MG63 (cell line): ENCODE data around the gene USP47. TPM values are rescaled to one million over a fixed set of nuclear protein-coding genes. Genes with fewer than 3 reads are reported as not detected.

Experiments
- DNase-seq: peaks from one replicate; pipeline ENCODE4 v3.0.0-alpha.2; 2020
- H3K27me3 ChIP-seq: fragments of 250-450 bp; sonication (Bioruptor Pico); 2 replicates; pipeline ENCODE4 v1.5.1; 2020; ENCODE audit warnings: mild to moderate bottlenecking, moderate library complexity
- H3K36me3 ChIP-seq: fragments of 250-450 bp; sonication (Bioruptor Pico); 2 replicates; pipeline ENCODE4 v1.5.1; 2020; ENCODE audit warnings: mild to moderate bottlenecking, moderate library complexity
- H3K4me3 ChIP-seq: fragments of 250-450 bp; sonication (Bioruptor Pico); 2 replicates; pipeline ENCODE4 v1.5.1; 2020; ENCODE audit warnings: mild to moderate bottlenecking, moderate library complexity
- H3K9me3 ChIP-seq: fragments of 250-450 bp; sonication (Bioruptor Pico); 2 replicates; pipeline ENCODE4 v1.5.1; 2020; ENCODE audit warnings: mild to moderate bottlenecking, moderate library complexity
- total RNA-seq: library from RNA; depleted of rRNA; stranded (reverse); fragments of >200 nt; shearing (Covaris generic); gene quantifications from 2 replicates; pipeline ENCODE4 v1.2.3, GENCODE V29; 2014; ENCODE audit warnings: low replicate concordance

USP47 gene
- total RNA-seq, 1 experiment from 2014 or later: 9.9 TPM

DNA sequence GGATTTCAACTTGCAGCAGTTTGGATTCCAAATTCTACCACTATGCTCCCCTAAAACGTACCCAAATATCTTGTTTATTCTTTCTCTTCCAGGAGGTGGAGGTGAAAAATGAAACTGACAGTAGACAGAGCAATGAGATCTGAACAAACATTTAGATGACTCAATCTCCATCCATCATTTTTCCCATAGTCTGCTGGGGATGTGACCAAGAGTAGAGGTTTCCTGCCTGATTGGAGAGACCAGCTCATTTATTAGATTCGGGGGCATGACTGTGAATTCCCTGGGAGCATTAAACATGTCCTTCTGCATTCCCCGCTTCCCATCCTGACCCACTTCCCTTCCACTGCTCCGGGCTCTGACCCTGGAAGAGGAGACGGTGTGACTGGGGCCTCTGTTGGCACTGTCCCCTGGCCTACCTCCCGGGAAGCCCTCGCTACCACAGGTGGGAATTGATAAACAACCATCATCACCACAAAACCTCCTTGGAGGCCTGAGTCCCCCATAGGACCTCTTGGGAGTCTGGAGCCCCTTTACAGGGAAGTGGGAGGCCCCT lies 146.4 kb downstream of the USP47 start:
- Histone ChIP-seq H3K9me3 (no peaks in the 10 kb centered on the region), H3K36me3 (peaks cover 53% of the 10 kb centered on the region), H3K27me3 (no peaks in the 10 kb centered on the region), H3K4me3 (no peak overlapping the region)
- no peak for DNase-seq

DNA sequence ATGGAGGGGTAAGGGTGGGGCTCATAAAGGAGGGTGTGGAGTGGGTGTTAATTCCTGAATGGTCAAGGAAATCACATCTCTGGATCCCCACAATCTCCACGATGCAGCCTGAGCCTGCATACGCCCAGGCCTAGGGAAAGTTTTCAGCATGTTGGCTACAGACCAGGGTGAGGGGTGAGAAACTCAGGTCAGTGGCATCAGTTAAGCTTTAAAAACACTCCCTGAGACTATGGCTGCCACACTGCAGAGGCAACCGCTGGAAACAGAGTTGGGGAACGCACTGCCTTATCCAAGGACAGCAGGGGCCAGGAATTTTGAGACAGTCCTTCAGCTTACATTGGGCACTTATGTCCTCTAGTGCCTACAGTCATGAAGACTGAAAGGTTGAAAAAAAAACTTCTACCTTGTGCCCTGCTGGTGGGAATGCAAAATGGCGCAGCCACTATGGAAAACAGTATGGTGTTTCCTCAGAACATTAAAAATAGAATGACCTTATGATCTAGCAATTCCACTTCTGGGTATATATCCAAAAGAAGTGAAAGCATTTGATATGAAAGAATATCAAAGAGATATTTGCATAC lies 147.0 kb downstream of the USP47 start:
- no peaks in the 10 kb centered on the region for H3K9me3 ChIP-seq
- peaks cover 58% of the 10 kb centered on the region for H3K36me3 ChIP-seq
- H3K4me3 ChIP-seq: no peak overlapping the region
- no peaks in the 10 kb centered on the region for H3K27me3 ChIP-seq
- no peak for DNase-seq

DNA sequence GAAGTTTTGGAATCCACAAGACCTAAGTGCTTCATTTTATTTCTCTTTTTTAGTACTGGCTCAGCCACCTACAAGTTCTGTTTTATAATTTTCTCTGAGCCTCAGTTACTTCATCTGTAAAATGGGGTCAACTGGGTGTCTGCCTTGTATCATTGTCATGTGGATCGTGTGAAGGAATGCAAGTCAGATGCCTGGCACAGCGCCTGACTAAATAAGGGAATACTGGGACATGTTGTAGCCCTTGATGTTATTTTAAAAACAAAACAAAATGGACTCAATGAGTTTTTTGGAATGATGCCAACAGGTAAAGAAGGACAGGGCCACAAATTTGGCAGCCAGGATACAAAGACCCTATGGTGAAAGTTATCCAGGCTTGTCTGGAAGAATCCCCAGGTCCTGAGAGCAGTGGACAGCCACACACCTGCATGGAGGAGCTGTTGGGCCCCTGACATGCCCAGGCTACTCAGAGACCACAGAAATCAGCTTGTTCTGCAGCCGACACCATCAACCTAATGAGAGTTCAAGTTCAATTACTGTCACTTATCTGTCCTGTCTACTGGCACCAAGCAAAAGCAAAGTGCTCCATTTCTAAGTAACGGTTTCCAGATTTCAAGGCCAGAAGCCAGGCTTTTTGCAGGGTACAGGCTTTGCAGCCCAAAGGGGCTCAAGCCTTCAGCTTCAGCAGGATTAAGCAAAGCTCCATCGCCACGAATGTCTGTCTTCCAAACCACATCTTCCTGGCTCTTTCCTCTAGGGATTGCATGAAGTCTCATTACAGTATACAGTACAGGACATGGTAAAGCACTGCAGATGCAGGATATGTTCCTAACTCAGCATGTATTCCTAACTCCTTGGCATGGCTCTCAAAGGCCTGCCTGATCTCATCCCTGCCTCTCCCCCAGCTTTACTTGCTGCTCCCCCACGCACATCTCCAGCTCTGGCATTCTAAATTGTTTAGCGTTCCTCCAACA lies 148.3 kb downstream of the USP47 start:
- peaks cover 62% of the 10 kb centered on the region for H3K36me3 ChIP-seq
- no peak overlapping the region for H3K4me3 ChIP-seq
- no peaks in the 10 kb centered on the region for H3K27me3 ChIP-seq
- H3K9me3 ChIP-seq: no peaks in the 10 kb centered on the region
- peak; percentile 72 for DNase-seq

DNA sequence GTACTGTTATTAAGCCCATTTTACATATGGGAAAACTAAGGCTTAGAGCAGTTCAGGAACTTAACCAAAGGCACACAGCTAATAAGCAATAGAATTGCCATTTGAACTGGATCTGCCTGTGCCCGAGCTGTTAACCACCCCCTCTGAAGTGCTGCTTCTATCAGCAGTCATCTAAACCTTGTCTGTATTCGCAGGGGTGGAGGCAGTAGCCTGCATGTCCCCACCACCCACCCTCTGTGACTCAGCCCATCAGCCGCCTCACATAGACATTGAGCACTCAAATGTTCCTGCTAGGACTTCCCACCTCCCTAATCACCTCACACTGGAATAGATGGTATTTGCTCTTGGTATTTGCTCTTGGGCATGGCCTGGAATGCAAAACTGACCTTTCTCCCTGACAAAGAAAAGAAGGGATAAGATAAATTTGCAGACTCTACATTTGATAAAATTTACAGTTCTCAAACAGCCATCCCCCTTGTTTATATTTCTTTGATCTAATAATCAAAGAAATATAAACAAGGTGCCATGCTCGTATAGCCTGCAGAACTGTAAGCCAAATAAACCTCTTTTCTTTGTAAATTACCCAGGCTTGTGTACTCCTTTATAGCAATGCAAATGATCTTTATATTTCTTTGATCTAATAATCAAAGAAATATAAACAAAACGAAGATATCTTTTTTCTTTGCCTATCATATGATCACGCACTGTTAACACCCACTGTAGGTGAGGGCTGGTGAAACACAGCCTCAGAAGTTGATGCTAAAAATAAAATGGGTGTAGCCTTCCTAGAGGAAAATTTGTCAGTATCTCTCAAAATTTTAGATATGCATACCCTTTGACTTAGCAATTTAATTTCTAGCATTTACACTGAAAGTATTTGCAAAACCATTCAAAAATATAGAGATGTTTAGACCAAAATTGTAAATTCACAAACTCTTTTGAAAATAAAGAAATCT lies 150.8 kb downstream of the USP47 start:
- Histone ChIP-seq H3K4me3 (no peak overlapping the region), H3K9me3 (no peaks in the 10 kb centered on the region), H3K27me3 (no peaks in the 10 kb centered on the region), H3K36me3 (peaks cover 64% of the 10 kb centered on the region)
- no peak for DNase-seq

DNA sequence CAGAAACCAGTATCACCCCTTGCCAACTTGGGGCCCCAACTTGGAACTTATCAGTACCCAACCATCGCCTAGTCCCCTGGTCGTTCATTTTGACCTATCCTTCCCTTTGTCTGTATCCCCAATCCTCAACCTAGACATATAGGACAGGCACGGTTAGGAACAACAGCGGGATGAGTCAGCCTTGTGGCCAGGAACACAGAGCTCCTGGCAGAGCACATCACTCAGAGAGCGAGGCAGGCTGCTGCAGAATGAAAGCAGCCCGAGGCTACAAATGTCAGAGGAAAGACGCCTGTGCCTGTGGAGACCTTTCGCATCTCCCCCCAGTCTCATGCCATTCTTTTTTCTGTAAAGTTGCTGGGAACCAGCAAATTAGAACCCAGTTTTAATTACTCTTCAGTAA lies 152.1 kb downstream of the USP47 start:
- Histone ChIP-seq H3K4me3 (no peak overlapping the region), H3K27me3 (no peaks in the 10 kb centered on the region), H3K36me3 (peaks cover 77% of the 10 kb centered on the region), H3K9me3 (no peaks in the 10 kb centered on the region)
- peak; percentile 88 for DNase-seq

DNA sequence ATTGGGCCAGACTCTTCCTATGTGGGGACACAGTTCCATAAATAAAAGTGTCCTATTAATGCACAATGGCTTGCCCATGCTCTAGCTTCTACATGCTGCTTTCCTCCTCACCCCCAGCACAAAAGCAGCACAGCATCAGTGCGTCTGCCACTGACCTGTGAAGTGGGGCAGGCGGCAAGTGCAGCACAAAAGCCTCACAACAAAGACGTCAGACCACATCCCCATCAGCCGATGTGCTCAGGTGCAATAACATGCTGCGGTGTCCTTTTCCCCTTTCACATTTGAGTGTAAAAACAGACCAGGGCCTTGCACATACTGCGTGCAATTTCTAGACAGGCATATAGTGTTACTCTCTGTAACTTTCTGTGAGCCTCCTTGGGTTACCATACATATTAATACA lies 153.8 kb downstream of the USP47 start:
- no peaks in the 10 kb centered on the region for H3K27me3 ChIP-seq
- peaks cover 79% of the 10 kb centered on the region for H3K36me3 ChIP-seq
- no peaks in the 10 kb centered on the region for H3K9me3 ChIP-seq
- DNase-seq: no peak
- H3K4me3 ChIP-seq: no peak overlapping the region

DNA sequence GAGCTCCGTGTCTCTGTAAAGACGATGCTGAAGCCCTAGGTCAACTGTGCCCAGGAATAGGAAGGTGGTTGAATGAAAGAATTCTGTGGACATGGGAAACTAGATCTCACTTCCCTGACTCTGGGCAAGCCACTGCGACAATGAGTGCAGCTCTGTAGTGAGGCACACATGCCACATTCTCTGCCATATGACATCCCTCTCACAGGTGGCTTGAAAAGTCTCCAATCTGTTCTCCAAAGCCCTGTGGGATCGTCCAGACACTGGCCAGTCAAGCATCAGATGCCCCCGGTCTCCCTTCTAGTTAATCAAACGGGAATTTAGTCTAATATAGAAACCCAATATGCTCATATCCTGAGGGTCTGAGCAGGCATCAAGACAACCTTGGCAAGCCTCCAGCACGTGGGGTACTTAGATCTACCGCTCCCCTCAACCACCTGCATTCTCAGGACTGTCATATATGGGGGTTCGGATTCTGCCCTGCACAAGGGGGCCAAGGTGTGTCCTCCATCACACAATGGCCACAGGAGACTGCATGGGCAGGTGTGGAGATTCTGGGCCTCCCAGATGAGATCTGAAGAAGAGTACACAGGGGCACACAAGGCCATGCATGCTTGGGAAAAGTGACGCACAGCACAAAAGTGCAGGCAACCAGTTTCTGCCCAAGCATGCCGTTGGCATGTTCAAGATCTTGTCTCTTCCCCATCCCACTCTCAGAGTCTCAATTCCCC lies 154.7 kb downstream of the USP47 start:
- Histone ChIP-seq H3K36me3 (peaks cover 85% of the 10 kb centered on the region), H3K27me3 (no peaks in the 10 kb centered on the region), H3K9me3 (no peaks in the 10 kb centered on the region), H3K4me3 (no peak overlapping the region)
- no peak for DNase-seq

DNA sequence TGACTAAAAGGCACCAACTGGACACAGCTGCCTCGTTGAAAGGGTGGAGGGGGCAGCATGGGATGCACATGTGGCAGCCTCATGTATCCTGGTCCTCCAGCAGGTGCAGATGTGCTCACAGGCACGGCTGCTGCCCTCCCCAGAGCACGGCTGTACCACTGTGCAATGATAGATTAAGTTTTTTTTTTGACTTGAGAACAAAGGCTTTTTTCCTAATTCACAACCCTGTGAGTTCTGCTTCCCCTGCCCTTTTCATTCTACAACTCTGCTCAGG lies 155.2 kb downstream of the USP47 start:
- H3K9me3 ChIP-seq: no peaks in the 10 kb centered on the region
- H3K36me3 ChIP-seq: peaks cover 85% of the 10 kb centered on the region
- no peak for DNase-seq
- H3K27me3 ChIP-seq: no peaks in the 10 kb centered on the region
- no peak overlapping the region for H3K4me3 ChIP-seq

DNA sequence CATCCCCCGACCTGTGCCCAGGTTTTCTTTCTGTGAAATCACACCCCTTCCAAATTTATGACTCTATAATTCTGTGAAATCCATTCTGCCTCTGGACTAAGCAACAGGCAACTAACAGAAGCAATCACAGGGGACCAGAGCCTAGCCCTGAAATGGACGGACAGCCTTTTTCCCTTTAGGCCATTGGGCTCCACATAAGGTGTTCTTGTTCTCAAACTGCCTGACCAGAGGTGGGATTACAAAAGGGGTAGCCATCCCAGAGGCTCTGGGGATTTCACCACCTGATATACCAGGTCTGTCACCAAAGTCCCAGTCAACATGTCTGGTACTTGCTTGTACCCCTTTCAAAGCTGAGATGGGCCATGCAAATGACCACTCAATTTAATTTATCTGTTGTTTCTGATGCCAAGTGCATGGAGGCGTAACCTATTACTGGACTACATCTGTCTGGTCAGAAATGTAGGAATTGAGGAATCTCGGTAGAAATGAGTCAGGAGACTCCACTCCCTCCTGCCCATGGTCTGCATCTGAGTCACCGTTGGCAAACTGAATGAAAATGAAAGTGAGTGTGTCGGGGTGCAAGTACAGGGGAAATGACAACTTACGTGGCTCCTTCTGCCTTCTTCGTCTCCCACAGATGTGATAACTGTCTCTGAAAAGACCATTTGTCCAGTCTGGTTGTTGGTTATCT lies 156.5 kb downstream of the USP47 start:
- Histone ChIP-seq H3K9me3 (no peaks in the 10 kb centered on the region), H3K4me3 (peak overlapping the region; percentile 27), H3K27me3 (no peaks in the 10 kb centered on the region), H3K36me3 (peaks cover 89% of the 10 kb centered on the region)
- peak; percentile 80 for DNase-seq

DNA sequence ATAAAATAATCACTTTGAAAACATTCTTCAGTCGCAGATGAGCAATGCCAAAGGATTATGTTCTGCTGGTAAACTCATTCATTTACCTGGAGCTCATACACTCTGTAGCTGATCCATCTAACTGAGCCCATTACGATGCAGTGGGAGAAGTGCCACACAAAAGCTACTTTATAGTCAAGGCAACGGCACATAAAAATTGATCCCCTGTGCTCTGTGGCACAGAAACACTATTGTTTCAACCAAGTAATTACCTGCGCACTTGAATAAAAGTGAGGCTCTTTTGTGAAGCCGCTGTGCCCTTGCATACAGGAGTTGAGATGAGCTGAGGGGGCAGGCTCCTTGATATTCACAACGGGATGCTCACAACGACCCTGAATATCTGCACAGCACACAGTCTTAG lies 159.4 kb downstream of the USP47 start:
- DNase-seq: no peak
- no peaks in the 10 kb centered on the region for H3K27me3 ChIP-seq
- H3K36me3 ChIP-seq: peaks cover 81% of the 10 kb centered on the region
- H3K9me3 ChIP-seq: no peaks in the 10 kb centered on the region
- no peak overlapping the region for H3K4me3 ChIP-seq

DNA sequence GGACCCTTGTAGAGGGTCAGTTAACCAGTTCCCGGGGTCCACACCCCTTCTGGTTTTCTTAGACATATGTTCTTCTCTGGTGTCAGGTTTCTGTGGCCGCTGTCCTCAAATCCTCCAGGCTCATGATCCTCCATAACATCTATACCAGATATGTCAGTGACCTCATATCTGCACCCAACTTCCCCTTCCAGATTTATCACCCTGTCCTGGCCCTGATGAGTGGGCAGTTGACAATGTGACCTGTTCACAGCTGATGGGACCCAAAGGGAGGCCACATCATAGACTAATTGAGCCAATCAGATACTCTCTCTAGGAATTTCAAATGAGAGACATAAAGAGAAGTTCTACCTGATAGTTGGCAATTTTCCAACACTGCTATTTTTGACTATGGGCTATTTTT lies 161.6 kb downstream of the USP47 start:
- no peak overlapping the region for H3K4me3 ChIP-seq
- no peaks in the 10 kb centered on the region for H3K27me3 ChIP-seq
- no peaks in the 10 kb centered on the region for H3K9me3 ChIP-seq
- no peak for DNase-seq
- peaks cover 75% of the 10 kb centered on the region for H3K36me3 ChIP-seq

DNA sequence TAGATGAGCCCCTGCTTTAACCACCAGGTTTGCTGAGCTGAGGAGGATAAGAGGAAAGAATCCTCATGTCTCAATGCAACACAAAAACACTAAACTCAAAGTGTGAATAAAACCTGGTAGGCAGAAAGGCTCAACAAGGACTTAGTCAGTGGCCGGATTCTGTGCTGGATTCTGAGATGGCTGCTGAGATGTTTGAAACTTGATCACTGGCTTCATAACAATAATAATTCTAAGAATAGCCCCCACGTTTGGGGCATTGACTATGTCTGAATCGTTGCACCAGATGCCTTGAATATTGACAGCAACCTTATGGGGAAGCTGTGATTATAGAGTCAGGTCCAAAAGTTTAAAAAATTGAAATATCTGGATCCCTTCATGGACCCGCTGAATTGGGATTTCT lies 162.0 kb downstream of the USP47 start:
- DNase-seq: no peak
- no peaks in the 10 kb centered on the region for H3K27me3 ChIP-seq
- no peaks in the 10 kb centered on the region for H3K9me3 ChIP-seq
- H3K4me3 ChIP-seq: no peak overlapping the region
- peaks cover 70% of the 10 kb centered on the region for H3K36me3 ChIP-seq

DNA sequence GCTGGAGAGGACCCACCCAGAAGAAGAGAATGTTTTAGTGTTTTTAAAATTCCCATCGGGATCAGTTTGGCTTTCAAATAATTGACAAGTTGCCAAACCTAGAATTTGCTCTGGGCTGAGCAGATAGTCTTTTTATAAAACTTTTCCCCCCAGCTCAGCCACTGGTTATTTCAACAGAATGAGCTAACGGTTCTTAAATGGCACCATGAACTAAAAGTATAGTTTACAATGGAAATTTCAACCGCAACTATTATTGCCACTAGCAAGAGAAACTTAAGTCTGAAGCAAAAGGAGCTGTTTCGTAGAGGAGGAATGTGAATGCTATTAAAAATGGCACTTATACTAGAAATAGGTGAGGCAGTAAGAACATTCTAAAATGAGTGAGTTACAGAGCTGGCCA lies 163.3 kb downstream of the USP47 start:
- no peak for DNase-seq
- H3K4me3 ChIP-seq: peak overlapping the region; percentile 3; the same call in 1 of the 2 replicates
- H3K36me3 ChIP-seq: peaks cover 58% of the 10 kb centered on the region
- H3K9me3 ChIP-seq: no peaks in the 10 kb centered on the region
- no peaks in the 10 kb centered on the region for H3K27me3 ChIP-seq

DNA sequence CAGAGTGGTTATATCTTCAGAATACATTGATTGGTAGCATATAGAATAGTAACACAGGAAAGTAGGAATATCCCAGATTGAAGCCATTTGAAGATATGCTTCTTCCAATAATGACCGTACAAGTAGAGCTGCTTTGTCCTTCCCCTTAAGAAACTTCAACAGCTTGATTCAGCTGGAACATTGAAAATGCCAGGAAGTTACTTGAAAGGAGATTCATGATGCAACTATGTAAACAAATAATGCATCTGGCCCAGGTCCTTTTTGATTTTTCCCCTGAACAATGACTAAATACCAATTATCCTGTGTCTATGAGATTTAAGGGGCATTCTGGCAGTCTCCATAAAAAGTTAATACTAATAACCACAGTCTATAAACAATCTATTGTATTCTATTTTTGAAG lies 163.7 kb downstream of the USP47 start:
- Histone ChIP-seq H3K4me3 (peak overlapping the region; percentile 3; the same call in 1 of the 2 replicates), H3K27me3 (no peaks in the 10 kb centered on the region), H3K36me3 (peaks cover 56% of the 10 kb centered on the region), H3K9me3 (no peaks in the 10 kb centered on the region)
- DNase-seq: no peak

DNA sequence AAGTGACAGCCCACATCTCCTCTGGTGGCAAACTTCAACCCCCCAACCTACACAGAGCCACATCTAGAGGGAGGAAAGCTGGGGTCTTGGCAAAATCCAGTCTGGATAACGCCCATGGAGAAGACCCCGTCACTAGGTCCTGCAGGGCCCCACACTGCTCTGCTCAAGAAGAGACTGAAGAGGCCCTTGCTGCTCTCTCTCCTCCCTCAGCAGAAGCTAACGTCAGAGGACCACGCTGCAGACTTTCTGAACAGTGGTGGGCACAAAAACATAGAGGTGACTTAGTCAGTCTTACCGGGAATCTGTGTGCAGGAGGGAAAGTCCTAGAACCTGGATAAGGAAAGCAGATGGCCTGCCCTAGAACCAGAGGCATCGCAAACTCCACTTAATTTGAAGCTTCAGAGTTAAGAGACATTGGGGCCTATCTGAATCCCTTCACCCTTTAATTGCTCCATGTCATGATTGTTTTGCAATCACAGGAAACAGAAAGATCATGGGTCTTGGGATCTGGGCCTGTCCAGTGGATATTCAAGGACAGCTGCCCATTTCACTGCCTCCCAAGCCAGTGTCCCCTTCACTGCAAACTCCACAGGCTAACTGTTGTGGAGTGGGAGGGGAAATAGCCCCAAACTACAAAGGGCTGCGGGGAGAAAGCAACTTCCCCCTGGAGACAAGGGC lies 164.9 kb downstream of the USP47 start:
- Histone ChIP-seq H3K36me3 (peaks cover 45% of the 10 kb centered on the region), H3K9me3 (no peaks in the 10 kb centered on the region), H3K4me3 (peak overlapping the region; percentile 68), H3K27me3 (no peaks in the 10 kb centered on the region)
- DNase-seq: no peak
